Stimulated activated memory B cell treated with anti-CD40 and anti-IgM and Interleukin-4, amounts not matched to agents 10 μg/mL and 1 μg/mL and 100 μg/mL, for 72 hours (primary cell): ENCODE measurements around the gene SHC1.
"Not testable (repeated sequence)": the region's sequence is repeated elsewhere in the genome, so short reads cannot be mapped to it uniquely, and the experiment has no call there.

Experiments used
- ATAC-seq: fragments of 150-1000 bp; cut with Tn5 transposase; 2 replicates; pipeline ENCODE4 v1.10.0; 2021
- H3K27ac Mint-ChIP-seq: one replicate; pipeline ENCODE4 v1.8.0; 2022; ENCODE audit warnings: mild to moderate bottlenecking, mixed read lengths
- H3K27me3 Mint-ChIP-seq: one replicate; pipeline ENCODE4 v1.8.0; 2022; ENCODE audit warnings: mixed read lengths
- H3K36me3 Mint-ChIP-seq: one replicate; pipeline ENCODE4 v1.8.0; 2022; ENCODE audit warnings: mixed read lengths
- H3K4me1 Mint-ChIP-seq: one replicate; pipeline ENCODE4 v1.8.0; 2022; ENCODE audit warnings: mixed read lengths
- H3K4me3 Mint-ChIP-seq: one replicate; pipeline ENCODE4 v1.8.0; 2022; ENCODE audit warnings: mild to moderate bottlenecking, moderate library complexity, mixed read lengths
- H3K9me3 Mint-ChIP-seq: one replicate; pipeline ENCODE4 v1.8.0; 2022; ENCODE audit warnings: mixed read lengths

SHC1 gene

DNA sequence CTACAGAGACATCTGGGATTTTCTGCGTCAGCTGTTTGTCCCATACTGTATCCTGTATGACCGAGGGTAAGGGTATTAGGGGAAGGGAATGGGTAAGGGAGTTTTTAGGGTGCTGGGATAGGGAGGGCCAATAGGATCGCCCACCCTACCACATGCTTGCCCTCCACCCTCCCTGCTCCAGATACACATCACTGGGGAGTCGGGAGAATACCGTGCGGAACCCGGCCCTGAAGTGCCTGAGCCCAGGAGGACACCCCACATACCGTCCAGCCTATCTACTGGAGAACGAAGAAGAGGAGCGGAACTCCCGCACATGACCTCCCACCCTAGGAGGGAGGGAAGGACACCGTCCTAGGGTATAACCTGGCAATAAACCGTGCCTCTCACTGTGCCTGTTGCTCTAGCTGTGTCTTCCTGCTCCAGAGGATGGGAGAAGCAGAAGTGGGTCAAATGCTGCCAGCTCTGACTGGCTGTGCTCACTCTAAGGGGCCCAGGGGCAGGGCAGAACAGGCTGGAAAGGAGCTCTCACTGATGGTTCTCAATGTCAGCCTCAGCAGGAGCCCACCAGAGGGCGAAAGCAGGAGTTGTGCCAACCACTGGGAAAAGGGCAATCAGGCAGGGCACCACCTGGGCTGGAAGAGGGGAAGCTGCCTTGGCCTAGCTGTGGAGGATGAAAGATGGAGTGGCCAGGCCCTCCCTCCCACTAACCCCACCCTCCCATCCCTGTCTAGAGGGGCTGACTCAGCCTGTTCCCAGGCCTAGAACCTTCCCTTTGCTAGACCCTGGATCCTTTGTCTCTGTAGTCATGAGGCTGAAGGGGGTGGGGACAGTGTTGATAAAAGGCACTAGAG is 22.4 kb upstream of the SHC1 start:
- ATAC-seq: peak; percentile 31
- H3K27ac Mint-ChIP-seq: no peak overlapping the region
- no peaks in the 10 kb centered on the region for H3K9me3 Mint-ChIP-seq
- peaks cover 22% of the 10 kb centered on the region for H3K36me3 Mint-ChIP-seq
- H3K4me1 Mint-ChIP-seq: peaks cover 48% of the 10 kb centered on the region
- H3K4me3 Mint-ChIP-seq: no peak overlapping the region
- no peaks in the 10 kb centered on the region for H3K27me3 Mint-ChIP-seq

DNA sequence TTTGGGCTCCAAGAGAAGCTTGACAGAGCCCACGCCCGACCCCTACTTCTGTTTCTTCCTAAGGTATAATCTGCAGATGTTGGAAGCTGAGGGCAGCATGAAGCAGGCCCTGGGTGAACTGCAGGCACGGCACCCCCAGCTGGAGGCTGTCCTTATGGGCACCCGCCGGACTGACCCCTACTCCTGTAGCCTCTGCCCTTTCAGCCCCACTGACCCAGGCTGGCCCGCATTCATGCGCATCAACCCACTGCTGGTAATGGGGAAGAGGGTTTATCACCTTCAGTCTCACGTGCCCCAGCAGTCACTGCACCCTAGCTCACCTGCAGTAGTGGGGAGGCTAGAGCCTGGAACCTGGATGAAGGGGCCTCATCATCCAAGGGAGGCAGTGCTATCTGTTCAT is 19.7 kb upstream of the SHC1 start:
- Mint-ChIP-seq H3K9me3 (no peaks in the 10 kb centered on the region), H3K27ac (no peak overlapping the region), H3K36me3 (peaks cover 25% of the 10 kb centered on the region), H3K27me3 (no peaks in the 10 kb centered on the region), H3K4me3 (no peak overlapping the region), H3K4me1 (peaks cover 41% of the 10 kb centered on the region)
- ATAC-seq: no peak

DNA sequence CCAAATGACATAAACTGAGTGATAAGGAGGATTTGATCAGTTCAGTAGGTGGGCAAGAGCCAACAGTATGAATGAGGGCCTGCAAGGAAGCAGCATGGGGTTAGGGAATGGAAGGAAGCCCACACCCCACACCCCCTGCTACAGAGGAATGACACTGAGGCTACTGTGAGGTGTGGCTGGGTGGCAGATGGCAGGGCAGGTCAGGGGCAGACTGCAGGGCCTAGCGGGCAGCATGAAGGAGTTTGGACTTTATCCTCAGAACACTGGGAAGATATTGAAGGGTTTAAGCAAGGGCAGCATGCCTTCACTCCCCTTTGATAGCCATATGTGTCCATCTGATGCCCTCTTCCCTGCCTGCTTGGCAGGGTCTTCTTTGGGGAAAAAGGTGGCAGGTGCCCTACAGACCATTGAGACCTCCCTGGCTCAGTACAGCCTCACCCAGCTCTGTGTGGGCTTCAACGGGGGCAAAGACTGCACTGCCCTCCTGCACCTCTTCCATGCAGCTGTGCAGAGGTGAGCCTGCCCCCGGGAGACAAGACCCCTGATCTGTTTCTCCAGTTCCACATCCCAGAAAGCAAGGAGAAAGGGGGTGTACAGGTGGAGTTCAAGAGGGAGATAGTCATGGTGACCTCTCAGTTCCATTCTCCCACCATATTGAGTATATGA is 18.8 kb upstream of the SHC1 start:
- no peak for ATAC-seq
- no peak overlapping the region for H3K27ac Mint-ChIP-seq

DNA sequence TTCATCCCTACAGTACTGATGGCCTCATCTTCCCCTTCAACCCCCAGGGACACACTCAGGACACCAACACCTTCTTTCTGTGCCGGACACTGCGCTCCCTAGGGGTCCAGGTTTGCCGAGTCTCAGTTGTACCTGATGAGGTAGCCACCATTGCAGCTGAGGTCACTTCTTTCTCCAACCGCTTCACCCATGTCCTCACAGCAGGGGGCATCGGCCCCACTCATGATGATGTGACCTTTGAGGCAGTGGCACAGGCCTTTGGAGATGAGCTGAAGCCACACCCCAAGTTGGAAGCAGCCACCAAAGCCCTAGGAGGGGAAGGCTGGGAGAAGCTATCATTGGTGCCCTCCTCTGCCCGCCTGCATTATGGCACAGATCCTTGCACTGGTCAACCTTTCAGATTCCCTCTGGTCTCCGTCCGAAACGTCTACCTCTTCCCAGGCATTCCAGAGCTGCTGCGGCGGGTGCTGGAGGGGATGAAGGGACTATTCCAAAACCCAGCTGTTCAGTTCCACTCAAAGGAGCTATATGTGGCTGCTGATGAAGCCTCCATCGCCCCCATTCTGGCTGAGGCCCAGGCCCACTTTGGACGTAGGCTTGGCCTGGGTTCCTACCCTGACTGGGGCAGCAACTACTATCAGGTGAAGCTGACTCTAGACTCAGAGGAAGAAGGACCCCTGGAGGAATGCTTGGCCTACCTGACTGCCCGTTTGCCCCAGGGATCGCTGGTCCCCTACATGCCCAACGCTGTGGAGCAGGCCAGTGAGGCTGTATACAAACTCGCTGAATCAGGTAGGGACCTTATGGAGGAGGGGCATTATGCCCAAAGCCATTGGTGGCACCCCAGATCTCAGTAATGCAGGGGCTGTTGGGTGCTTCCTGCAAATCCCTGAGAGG is 17.8 kb upstream of the SHC1 start:
- Mint-ChIP-seq H3K9me3 (no peaks in the 10 kb centered on the region), H3K27me3 (no peaks in the 10 kb centered on the region), H3K4me1 (peaks cover 37% of the 10 kb centered on the region), H3K36me3 (peaks cover 25% of the 10 kb centered on the region), H3K4me3 (no peak overlapping the region), H3K27ac (peak overlapping the region; percentile 30)
- no peak for ATAC-seq

More for the DNA sequence above, 18.8 kb upstream of the SHC1 start:
- Mint-ChIP-seq H3K4me1 (peaks cover 35% of the 10 kb centered on the region), H3K4me3 (no peak overlapping the region), H3K9me3 (no peaks in the 10 kb centered on the region), H3K36me3 (peaks cover 25% of the 10 kb centered on the region), H3K27me3 (no peaks in the 10 kb centered on the region)

DNA sequence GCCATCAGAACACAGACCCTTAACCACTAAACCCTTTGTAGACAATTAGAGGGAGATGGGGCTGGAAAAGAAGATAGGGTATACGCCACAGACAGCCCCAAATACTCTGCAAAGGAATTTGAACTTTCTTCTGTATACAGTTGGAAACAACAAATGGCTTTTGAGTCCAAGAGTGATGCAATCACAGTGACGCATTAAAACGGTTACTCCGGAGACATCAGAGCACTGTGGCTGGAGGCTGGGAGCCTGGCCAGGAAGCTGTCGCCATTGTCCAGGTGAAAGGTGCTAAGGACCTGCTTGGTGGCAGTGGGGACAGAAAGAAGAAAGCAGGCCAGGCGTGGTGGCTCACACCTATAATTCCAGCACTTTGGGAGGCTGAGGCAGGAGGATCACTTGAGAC is 16.8 kb upstream of the SHC1 start:
- Mint-ChIP-seq H3K36me3 (peaks cover 17% of the 10 kb centered on the region), H3K27me3 (no peaks in the 10 kb centered on the region), H3K27ac (no peak overlapping the region), H3K4me3 (no peak overlapping the region), H3K4me1 (peaks cover 33% of the 10 kb centered on the region), H3K9me3 (no peaks in the 10 kb centered on the region)
- ATAC-seq: no peak

DNA sequence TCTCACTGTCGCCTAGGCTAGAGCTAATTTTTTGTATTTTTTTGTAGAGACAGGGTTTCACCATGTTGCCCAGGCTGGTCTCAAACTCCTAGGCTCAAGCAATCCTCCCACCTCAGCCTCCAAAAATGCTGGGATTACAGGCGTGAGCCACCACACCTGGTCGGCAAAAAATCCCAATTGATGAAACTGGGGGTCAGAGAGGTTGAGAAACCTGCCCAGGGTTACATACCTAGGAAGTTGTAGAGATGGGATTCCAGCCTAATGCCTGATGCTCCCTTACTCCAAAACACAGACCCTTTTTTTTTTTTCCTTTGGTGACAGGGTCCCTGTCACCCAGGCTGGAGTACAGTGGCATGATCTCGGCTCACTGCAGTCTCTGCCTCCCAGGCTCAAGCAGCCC is 16.2 kb upstream of the SHC1 start:
- H3K4me3 Mint-ChIP-seq, ATAC-seq, H3K27me3 Mint-ChIP-seq, H3K27ac Mint-ChIP-seq, H3K9me3 Mint-ChIP-seq: not testable (repeated sequence)
- Mint-ChIP-seq H3K36me3 (peaks cover 15% of the 10 kb centered on the region), H3K4me1 (peaks cover 31% of the 10 kb centered on the region)

DNA sequence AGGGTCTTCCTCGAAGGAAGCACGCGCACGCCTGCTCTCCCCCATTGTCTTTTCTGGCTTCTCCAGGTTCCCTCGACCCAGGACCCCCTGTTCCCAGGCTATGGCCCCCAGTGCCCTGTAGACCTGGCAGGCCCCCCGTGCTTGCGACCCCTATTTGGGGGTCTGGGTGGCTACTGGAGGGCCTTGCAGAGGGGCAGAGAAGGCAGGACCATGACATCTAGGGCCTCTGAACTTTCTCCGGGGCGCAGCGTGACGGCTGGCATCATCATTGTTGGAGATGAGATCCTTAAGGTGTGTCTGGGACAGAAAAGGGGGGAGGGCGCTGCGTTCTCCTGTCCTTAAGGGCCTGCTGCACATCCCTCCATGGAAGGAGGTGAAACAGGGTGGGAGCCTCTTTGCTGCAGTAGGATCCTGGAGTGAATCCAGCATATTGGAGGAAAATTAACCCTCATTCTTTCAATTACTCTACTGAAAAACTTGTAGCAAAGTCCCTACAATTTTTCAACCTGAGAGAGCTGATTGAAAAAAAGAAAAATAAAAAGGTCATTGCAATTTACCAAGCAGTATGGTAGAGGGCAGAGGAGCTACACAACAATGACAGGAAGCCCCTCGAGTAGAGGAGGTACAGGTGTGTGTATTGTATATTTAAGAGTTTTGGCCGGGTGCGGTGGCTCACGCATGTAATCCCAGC is 13.4 kb upstream of the SHC1 start:
- H3K27ac Mint-ChIP-seq: no peak overlapping the region
- no peak overlapping the region for H3K4me3 Mint-ChIP-seq
- peaks cover 21% of the 10 kb centered on the region for H3K4me1 Mint-ChIP-seq
- H3K9me3 Mint-ChIP-seq: no peaks in the 10 kb centered on the region
- no peak for ATAC-seq
- H3K36me3 Mint-ChIP-seq: peaks cover 14% of the 10 kb centered on the region
- no peaks in the 10 kb centered on the region for H3K27me3 Mint-ChIP-seq

DNA sequence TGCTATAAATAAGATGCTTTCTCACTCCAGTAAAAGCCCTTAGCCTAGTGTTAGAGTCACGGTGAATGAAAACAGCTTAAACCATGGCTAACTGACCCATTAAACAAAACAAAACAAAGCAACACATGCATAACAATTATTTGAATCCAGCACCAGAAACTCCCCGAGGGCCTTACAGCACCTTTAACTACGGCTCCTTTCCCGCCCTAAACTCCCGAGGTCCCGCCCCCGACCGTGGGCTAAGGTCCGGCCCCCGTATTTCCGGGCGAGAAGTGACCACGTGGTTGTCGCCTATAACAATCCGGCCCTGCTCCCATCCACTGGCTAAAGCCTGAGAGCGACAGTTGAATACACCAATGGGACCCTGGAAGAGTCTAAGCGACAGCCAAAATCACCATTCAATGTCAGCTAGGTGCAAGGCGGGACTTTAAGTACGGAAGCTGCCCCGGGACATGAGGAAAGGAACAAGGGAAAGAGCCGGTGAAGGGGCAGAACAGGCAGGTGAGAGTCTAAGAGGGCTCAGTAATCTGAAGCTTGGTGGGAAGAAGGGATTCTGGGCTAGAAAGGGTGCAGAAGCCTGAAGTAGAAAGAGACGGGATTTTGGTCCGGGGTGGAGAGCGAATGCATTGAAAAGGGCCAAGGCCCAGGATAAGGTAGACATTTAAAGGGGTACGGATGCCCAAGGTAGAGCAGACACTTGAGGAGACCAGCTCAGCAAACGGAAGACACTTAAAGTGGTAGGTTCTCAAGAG is 12.5 kb upstream of the SHC1 start, which contains the start of gene FLAD1:
FLAD1 (plus strand) TSS at position 448 of the 752 bp plus-strand sequence. CDS start 351 bp downstream, outside the sequence.
- H3K9me3 Mint-ChIP-seq: no peaks in the 10 kb centered on the region
- no peak within 1 kb of the TSS for H3K4me3 Mint-ChIP-seq
- no peak within 1 kb of the TSS for H3K27ac Mint-ChIP-seq
- no peaks in the 10 kb centered on the region for H3K27me3 Mint-ChIP-seq
- H3K4me1 Mint-ChIP-seq: peaks cover 12% of the 10 kb centered on the region
- peak; percentile 100 for ATAC-seq
- peaks cover 9% of the 10 kb centered on the region for H3K36me3 Mint-ChIP-seq

DNA sequence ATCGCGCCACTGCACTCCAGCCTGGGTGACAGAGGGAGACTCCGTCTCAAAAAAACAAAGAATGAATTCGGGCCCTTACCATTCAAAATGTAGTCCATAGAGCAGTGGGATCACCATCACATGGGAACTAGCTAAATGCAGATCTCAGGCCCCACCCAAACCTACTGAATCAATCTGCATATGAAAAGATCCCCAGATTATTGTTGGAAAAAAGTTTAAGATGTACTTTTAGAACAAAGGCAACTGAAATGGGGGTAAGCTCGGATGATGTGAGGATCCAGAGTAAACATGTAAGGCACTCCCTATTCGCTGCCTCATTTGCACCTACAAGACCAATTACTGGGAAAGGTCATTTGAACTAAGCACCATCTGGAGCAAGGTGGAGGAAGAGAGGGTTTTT is 11.8 kb upstream of the SHC1 start:
- Mint-ChIP-seq H3K4me1 (peaks cover 16% of the 10 kb centered on the region), H3K36me3 (peaks cover 5% of the 10 kb centered on the region), H3K4me3 (no peak overlapping the region), H3K9me3 (no peaks in the 10 kb centered on the region), H3K27me3 (no peaks in the 10 kb centered on the region), H3K27ac (no peak overlapping the region)
- ATAC-seq: no peak

DNA sequence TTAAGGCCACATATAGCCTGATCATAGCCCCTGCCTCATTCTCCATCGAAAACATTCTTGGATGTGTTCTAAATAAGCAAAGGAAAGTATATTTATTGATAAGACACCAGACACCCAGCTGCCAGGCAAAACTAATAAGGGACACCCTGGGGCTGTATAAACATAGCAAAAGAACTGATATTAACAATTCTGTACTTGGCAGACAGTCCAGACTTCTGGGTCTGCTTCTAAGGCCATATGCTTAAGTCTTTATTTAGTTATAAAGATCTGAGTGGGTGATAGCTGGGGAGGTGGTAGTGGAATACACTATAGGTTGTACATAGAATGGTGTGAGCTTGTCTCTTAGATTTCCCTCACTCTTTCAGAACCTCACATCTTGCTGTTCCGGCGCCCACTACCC is 7.8 kb upstream of the SHC1 start:
- H3K4me1 Mint-ChIP-seq: peaks cover 8% of the 10 kb centered on the region
- H3K27me3 Mint-ChIP-seq: no peaks in the 10 kb centered on the region
- no peak for ATAC-seq
- no peak overlapping the region for H3K4me3 Mint-ChIP-seq
- H3K36me3 Mint-ChIP-seq: peaks cover 5% of the 10 kb centered on the region
- no peak overlapping the region for H3K27ac Mint-ChIP-seq
- H3K9me3 Mint-ChIP-seq: no peaks in the 10 kb centered on the region

DNA sequence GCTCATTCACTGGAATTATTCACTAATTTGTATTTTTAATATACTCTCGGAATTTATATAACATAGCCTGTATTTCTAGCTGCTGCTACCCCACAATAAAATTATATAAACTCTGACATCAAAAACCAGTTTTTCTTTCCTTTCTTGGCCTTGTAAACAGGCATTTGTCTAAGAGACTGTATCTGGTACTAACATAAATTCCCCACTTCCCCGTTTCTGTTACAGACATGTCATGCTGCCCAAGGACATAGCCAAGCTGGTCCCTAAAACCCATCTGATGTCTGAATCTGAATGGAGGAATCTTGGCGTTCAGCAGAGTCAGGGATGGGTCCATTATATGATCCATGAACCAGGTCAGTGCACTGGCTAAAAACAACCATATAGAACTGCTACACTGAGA is 7.2 kb upstream of the SHC1 start:
- not testable (repeated sequence) for H3K4me3 Mint-ChIP-seq, ATAC-seq, H3K27ac Mint-ChIP-seq, H3K9me3 Mint-ChIP-seq, H3K27me3 Mint-ChIP-seq, H3K36me3 Mint-ChIP-seq
- peaks cover 11% of the 10 kb centered on the region for H3K4me1 Mint-ChIP-seq

DNA sequence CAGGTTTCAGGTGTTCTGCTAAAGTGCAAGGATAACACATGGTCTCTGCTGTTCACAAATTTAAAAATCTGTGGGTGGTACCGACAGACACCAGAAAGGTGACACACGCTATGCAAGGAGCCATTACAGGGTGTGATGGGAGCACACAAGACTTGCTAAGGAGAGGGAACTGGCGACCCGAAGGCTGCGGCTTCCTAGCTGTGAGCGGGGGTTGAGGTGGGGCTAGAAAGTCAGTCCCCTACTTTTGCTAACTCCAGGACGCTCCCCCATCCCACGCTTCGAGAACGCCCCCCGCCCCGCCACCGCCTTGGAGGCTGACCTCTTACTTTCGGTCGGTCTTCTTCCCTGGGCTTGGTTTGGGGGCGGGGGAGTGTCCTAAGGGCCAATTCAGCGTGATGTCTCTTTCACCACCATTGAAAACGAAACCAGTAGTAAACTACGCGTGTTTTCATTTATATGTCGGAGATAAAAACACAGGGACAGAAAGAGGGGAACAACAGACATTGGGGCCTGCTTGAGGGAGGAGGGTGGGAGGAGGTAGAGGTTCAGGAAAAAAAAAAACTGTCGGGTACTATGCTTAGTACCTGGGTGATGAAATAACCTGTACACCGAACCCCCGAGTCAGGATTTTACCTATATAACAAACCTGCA is 5.0 kb upstream of the SHC1 start:
- peak; percentile 10 for ATAC-seq
- Mint-ChIP-seq H3K4me3 (no peak overlapping the region), H3K27ac (no peak overlapping the region), H3K4me1 (peaks cover 31% of the 10 kb centered on the region), H3K9me3 (no peaks in the 10 kb centered on the region), H3K27me3 (no peaks in the 10 kb centered on the region), H3K36me3 (peaks cover 11% of the 10 kb centered on the region)

DNA sequence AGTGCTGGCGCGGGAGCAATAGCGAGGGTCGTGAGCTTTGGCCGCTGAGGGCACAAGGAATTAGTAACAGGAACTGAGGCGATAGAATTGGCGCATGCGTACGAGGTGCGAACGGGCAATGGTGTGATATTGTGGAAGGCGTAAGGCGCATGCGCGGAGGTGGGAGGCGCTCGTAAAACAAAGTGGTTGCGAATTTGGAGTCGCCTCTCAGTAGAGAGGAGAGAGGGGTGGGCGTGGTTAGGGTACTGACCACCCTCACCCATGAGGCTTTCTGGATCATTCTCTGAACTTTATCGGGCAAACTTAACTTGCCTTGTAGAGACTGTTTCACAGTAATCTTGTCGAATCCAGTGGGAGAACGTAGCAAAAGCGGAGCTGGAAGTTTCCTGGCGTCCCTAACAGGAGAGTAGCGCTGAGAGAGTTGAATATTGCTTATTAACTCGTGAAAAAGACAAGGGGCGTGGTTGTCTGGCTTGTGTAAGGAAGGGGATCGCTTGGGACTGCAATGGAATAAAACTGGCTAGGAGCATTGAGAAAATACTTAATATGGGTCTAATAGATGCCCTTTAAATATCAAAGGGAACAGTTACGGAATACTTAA is 4.4 kb upstream of the SHC1 start:
- peak; percentile 81 for ATAC-seq
- Mint-ChIP-seq H3K9me3 (no peaks in the 10 kb centered on the region), H3K4me1 (peaks cover 33% of the 10 kb centered on the region), H3K4me3 (no peak overlapping the region), H3K27ac (no peak overlapping the region), H3K36me3 (peaks cover 11% of the 10 kb centered on the region), H3K27me3 (no peaks in the 10 kb centered on the region)
